ENCODE measurements around the gene PXMP4. TPM values are rescaled to one million over a fixed set of nuclear protein-coding genes. Genes with fewer than 3 reads are reported as not detected.

PXMP4 gene
- polyA plus RNA-seq, 1 donor (not counting 4 experiments of a cell fraction or from before 2014, with no cell fraction given) = 3.2 TPM

DNA sequence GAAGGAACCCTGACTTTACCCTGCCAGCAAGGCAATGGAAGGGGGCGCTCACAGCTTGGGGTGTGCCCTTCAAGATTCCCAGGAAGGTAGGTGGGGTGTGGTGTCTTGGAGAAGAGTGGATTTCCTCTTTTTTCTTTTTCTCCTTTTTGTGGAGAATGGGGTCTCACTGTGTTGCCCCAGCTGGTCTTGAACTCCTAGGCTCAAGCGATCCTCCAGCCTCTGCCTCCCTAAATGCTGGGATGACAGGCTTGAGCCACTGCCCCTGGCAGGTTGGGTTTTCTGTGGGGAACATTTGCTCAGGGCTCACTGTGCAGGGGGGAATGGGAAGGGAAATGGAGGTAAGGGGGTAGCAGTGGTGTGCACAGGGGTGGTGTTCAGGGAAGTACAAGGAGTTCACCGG lies 7.7 kb upstream of the PXMP4 start:
- Histone ChIP-seq H3K4me1 (ENCODE audit: control insufficient read depth, extremely low read depth, insufficient read depth, low read length) (peaks cover 7% of the 10 kb centered on the region), H3K27ac (ENCODE audit: control insufficient read depth, insufficient read depth, low read length) (no peak overlapping the region), H3K27me3 (ENCODE audit: control insufficient read depth, extremely low read depth, insufficient read depth, low read length) (no peaks in the 10 kb centered on the region), H3K79me2 (ENCODE audit: control insufficient read depth, insufficient read depth, low read length) (no peaks in the 10 kb centered on the region), H3K4me3 (ENCODE audit: control insufficient read depth in 2 of 3, extremely low read depth in 1 of 3, insufficient read depth in 2 of 3, low read depth in 1 of 3, low read length in 3 of 3) (no peak overlapping the region), H3K36me3 (ENCODE audit: control insufficient read depth in 2 of 2, extremely low read depth in 1 of 2, insufficient read depth in 2 of 2, low read length in 2 of 2) (no peaks in the 10 kb centered on the region), H2AFZ (ENCODE audit: control insufficient read depth, low read length) (no peak overlapping the region), H4K20me1 (ENCODE audit: control insufficient read depth, extremely low read depth, insufficient read depth, low read length) (no peaks in the 10 kb centered on the region), H3K9me1 (ENCODE audit: control insufficient read depth, extremely low read depth, insufficient read depth, low read length) (no peaks in the 10 kb centered on the region), H3K9ac (ENCODE audit: control insufficient read depth, extremely low read depth, insufficient read depth, low read length) (no peak overlapping the region), H3K9me3 (ENCODE audit: control insufficient read depth, low read depth, low read length) (no peaks in the 10 kb centered on the region), H3K4me2 (ENCODE audit: control insufficient read depth, extremely low read depth, insufficient read depth, low read depth, low read length) (no peak overlapping the region)
- no peak for DNase-seq (ENCODE audit: low read depth, low spot score)
- dilution Hi-C loops (cut with MboI; ENCODE audit: extremely low pct_ligation_motif_present, low sequenced_read_pairs) = no loop called here
- no peak for FAIRE-seq
- no peak for TF ChIP-seq EZH2 (IDR thresholded peaks at IDR 0.05; ENCODE audit: low read length)
- TF ChIP-seq, protein P1, sequence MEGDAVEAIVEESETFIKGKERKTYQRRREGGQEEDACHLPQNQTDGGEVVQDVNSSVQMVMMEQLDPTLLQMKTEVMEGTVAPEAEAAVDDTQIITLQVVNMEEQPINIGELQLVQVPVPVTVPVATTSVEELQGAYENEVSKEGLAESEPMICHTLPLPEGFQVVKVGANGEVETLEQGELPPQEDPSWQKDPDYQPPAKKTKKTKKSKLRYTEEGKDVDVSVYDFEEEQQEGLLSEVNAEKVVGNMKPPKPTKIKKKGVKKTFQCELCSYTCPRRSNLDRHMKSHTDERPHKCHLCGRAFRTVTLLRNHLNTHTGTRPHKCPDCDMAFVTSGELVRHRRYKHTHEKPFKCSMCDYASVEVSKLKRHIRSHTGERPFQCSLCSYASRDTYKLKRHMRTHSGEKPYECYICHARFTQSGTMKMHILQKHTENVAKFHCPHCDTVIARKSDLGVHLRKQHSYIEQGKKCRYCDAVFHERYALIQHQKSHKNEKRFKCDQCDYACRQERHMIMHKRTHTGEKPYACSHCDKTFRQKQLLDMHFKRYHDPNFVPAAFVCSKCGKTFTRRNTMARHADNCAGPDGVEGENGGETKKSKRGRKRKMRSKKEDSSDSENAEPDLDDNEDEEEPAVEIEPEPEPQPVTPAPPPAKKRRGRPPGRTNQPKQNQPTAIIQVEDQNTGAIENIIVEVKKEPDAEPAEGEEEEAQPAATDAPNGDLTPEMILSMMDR (optimal IDR thresholded peaks at IDR 0.05 in 1 of 3, IDR thresholded peaks at IDR 0.05 in 1 of 3, conservative IDR thresholded peaks at IDR 0.05 in 1 of 3; ENCODE audit: extremely low read depth in 1 of 3, insufficient read depth in 2 of 3, low read length in 3 of 3) = no peak

DNA sequence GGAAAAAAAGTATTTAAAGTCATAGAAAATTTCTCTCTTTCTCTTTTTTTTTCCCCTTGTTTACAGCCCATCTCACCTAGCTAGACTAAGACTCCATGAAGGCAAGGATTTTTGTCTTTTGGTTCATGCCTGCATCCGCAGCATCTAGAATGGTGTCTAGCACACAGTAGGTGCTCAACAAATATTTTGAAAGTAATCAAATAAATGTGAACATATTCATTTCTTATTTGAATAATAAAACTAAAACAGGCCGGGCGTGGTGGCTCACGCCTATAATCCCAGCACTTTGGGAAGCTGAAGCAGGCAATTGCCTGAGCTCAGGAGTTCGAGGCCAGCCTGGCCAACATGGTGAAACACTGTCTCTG lies 7.0 kb upstream of the PXMP4 start:
- Histone ChIP-seq H3K9me1 (ENCODE audit: control insufficient read depth, extremely low read depth, insufficient read depth, low read length) (no peaks in the 10 kb centered on the region), H3K79me2 (ENCODE audit: control insufficient read depth, insufficient read depth, low read length) (no peaks in the 10 kb centered on the region), H3K36me3 (ENCODE audit: control insufficient read depth in 2 of 2, extremely low read depth in 1 of 2, insufficient read depth in 2 of 2, low read length in 2 of 2) (no peaks in the 10 kb centered on the region), H3K27ac (ENCODE audit: control insufficient read depth, insufficient read depth, low read length) (no peak overlapping the region), H2AFZ (ENCODE audit: control insufficient read depth, low read length) (no peak overlapping the region), H3K4me2 (ENCODE audit: control insufficient read depth, extremely low read depth, insufficient read depth, low read depth, low read length) (no peak overlapping the region), H3K9ac (ENCODE audit: control insufficient read depth, extremely low read depth, insufficient read depth, low read length) (no peak overlapping the region), H4K20me1 (ENCODE audit: control insufficient read depth, extremely low read depth, insufficient read depth, low read length) (no peaks in the 10 kb centered on the region), H3K4me3 (ENCODE audit: control insufficient read depth in 2 of 3, extremely low read depth in 1 of 3, insufficient read depth in 2 of 3, low read depth in 1 of 3, low read length in 3 of 3) (no peak overlapping the region), H3K27me3 (ENCODE audit: control insufficient read depth, extremely low read depth, insufficient read depth, low read length) (no peaks in the 10 kb centered on the region), H3K9me3 (ENCODE audit: control insufficient read depth, low read depth, low read length) (no peaks in the 10 kb centered on the region), H3K4me1 (ENCODE audit: control insufficient read depth, extremely low read depth, insufficient read depth, low read length) (peaks cover 3% of the 10 kb centered on the region)
- no peak for FAIRE-seq
- TF ChIP-seq, protein P1 (optimal IDR thresholded peaks at IDR 0.05 in 1 of 3, IDR thresholded peaks at IDR 0.05 in 1 of 3, conservative IDR thresholded peaks at IDR 0.05 in 1 of 3; ENCODE audit: extremely low read depth in 1 of 3, insufficient read depth in 2 of 3, low read length in 3 of 3) = no peak
- TF ChIP-seq EZH2 (IDR thresholded peaks at IDR 0.05; ENCODE audit: low read length) = no peak
- dilution Hi-C loops (cut with MboI; ENCODE audit: extremely low pct_ligation_motif_present, low sequenced_read_pairs) = no loop called here
- DNase-seq (ENCODE audit: low read depth, low spot score) = no peak
